Measurements from ENCODE around the gene TUBGCP6.
"Not testable (repeated sequence)": the region's sequence is repeated elsewhere in the genome, so short reads cannot be mapped to it uniquely, and the experiment has no call there.

TUBGCP6 gene

DNA sequence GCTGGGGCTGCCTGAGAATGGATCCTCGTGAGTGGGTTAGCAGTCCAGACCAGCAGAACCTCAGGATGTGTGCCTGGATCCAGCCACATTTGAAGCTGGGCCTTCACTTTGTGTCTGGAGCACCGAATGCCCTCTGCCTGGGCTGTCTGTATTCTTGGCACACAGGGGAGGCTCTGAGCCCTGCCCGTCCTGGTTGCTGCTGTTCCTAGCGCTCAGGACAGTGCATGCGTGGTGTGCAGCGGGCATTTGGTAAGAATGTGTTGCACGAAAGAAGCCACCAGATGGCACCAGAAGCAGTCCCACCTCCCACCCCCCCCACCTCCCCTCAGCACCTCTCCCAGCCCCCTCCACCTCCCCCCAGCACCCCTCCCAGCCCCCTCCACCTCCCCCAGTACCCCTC lies 29.5 kb upstream of the TUBGCP6 start:
- H3K4me3 Mint-ChIP-seq = no peak overlapping the region
- DNase-seq (ENCODE audit: low spot score in 2 of 2) (no peak), ATAC-seq (ENCODE audit: low read depth) (peak; percentile 20)
- H3K27ac Mint-ChIP-seq = no peak overlapping the region
- H3K27me3 Mint-ChIP-seq = peaks cover 2% of the 10 kb centered on the region
- no peaks in the 10 kb centered on the region for H3K9me3 Mint-ChIP-seq
- H3K4me1 Mint-ChIP-seq = peaks cover 12% of the 10 kb centered on the region
- H3K36me3 Mint-ChIP-seq = no peaks in the 10 kb centered on the region

DNA sequence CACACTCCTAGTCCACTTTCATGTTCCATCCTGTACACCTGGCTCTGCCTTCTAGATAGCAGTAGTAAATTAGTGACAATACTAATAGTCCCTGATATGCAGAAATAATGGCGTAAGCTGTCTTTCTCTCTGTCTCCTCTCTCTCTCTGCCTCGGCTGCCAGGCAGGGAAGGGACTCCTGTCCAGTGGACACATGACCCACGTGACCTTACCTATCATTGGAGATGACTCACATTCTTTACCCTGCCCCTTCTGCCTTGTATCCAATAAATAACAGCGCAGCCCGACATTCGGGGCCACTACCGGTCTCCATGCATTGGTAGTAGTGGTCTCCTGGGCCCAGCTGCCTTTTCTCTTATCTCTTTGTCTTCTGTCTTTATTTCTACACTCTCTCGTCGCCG lies 29.0 kb upstream of the TUBGCP6 start:
- not testable (repeated sequence) for DNase-seq (ENCODE audit: low spot score in 2 of 2); H3K9me3 Mint-ChIP-seq; H3K27ac Mint-ChIP-seq; H3K27me3 Mint-ChIP-seq; H3K4me3 Mint-ChIP-seq; ATAC-seq (ENCODE audit: low read depth); H3K36me3 Mint-ChIP-seq
- peaks cover 12% of the 10 kb centered on the region for H3K4me1 Mint-ChIP-seq

DNA sequence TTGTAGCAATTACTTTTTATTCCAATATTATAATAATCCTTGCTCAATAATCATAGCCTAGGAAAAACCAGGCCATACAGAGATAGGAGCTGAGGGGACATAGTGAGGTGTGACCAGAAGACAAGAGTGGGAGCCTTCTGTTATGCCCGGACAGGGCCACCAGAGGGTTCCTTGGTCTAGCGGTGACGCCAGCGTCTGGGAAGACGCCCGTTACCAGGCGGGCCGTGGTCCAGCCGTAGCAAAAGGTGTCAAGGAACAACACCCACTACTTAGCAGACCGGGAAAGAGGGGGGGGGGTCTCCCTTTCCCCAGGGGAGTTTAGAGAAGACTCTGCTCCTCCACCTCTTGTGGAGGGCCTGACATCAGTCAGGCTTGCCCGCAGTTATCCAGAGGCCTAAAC lies 28.5 kb upstream of the TUBGCP6 start:
- H3K4me3 Mint-ChIP-seq; ATAC-seq (ENCODE audit: low read depth); H3K9me3 Mint-ChIP-seq; H3K36me3 Mint-ChIP-seq; H3K27ac Mint-ChIP-seq; DNase-seq (ENCODE audit: low spot score in 2 of 2); H3K27me3 Mint-ChIP-seq: not testable (repeated sequence)
- peaks cover 15% of the 10 kb centered on the region for H3K4me1 Mint-ChIP-seq

DNA sequence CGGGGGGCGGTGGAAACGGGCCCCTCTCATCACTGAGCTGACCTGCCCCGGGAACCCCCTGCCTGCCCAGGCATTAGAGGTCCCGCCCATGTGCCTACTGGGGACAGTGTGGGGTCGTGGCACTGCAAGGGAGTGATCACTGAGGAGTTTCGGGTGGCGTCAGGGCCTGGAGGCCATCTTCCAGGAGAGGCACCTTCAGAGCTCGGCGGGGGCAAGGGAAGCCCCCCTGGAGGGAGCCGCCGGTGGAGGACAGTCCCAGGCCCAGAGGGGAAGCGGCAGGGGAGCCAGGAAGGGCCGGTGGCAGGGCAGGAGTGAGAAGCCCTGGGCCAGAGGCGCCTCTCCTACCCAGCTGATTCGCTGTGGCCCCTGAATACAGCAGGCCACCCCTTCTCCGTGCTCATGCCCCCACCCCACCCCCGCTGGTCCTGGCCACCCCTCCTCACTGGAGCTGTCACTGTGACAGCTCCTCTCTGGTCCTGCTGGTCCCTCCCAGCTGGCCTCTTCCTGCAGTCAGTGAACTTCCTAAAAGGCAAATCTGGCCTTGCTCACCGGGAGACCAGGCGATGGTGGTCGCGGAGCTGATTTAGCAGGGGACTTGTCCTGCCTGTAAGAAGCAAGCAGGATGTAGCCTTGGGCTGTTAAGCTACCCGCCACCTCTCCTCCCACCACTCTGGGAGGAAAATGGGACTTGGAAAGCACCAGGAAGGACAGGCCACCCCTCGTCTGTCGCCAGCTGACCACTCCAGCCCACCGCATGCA lies 27.4 kb upstream of the TUBGCP6 start:
- Mint-ChIP-seq H3K27me3 (peaks cover 2% of the 10 kb centered on the region), H3K36me3 (no peaks in the 10 kb centered on the region), H3K4me1 (peaks cover 15% of the 10 kb centered on the region), H3K4me3 (peak overlapping the region; percentile 21), H3K9me3 (no peaks in the 10 kb centered on the region), H3K27ac (no peak overlapping the region)
- DNase-seq (ENCODE audit: low spot score in 2 of 2) (no peak), ATAC-seq (ENCODE audit: low read depth) (no peak)

DNA sequence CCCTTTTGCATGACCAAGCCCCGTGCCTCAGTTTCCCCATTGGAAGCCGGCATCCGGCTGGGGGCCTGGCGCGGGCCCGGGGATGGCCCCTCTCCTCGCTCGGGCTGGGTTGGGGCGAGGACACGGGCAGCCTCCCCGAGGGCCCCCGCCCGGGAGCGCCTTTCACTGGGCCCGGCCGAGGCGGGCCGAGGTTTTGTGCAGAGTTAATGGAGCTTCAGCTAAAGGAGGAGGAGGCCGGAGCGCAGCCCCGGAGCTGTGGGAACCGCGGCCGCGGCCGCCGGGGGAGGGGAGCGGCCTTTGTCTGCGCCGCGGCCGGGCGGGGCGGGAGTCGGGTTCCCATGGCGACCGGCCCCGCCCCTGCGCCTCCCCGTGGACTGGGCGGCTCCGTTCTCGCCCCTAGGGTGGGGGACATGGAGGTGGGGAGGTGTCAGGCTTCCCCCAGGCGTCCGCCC lies 26.7 kb upstream of the TUBGCP6 start:
- H3K36me3 Mint-ChIP-seq = no peaks in the 10 kb centered on the region
- peak; percentile 55 to 60 for DNase-seq (ENCODE audit: low spot score in 2 of 2)
- no peak overlapping the region for H3K27ac Mint-ChIP-seq
- no peaks in the 10 kb centered on the region for H3K9me3 Mint-ChIP-seq
- ATAC-seq (ENCODE audit: low read depth) = peak; percentile 23
- H3K4me3 Mint-ChIP-seq = peak overlapping the region; percentile 27
- peaks cover 2% of the 10 kb centered on the region for H3K27me3 Mint-ChIP-seq
- H3K4me1 Mint-ChIP-seq = peaks cover 15% of the 10 kb centered on the region

DNA sequence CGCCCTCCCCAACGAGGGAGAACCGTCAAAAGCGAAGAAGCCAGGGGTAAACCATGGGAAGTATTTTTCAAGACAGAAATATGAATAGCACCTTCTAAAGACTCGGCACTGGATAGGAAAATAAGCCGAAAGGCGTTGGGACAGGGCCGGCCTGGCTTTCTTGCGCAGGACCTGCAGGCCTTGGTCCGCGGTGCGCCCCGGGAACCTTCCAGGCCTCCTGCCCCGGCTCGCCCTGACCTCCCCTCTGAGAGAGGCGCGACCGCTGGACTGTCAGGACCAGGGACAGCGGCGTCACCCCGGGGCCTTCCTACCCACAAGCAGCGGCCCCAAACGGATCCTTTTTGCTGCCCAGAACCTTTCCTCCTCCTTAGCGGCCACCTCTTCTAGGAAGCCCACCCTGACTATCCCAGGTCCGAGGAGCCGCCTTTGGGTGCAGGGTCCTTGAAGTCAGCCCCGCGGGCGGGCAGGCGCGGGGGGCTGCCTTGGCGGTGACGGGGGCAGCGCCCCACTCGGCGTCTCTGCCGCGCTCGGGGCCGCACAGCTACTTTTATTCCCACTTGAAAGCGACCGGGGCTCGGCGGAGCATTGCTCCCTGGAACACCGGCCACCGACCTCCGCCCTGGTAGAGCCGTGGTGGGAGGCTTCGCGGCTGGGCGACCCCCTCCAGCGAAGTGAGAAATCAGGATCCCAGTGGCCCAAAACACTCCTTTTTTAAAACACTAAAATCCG lies 26.0 kb upstream of the TUBGCP6 start:
- Mint-ChIP-seq H3K9me3 (no peaks in the 10 kb centered on the region), H3K36me3 (no peaks in the 10 kb centered on the region), H3K27ac (no peak overlapping the region), H3K4me3 (peak overlapping the region; percentile 80), H3K4me1 (peaks cover 13% of the 10 kb centered on the region), H3K27me3 (peaks cover 2% of the 10 kb centered on the region)
- DNase-seq (ENCODE audit: low spot score in 2 of 2) (peak; percentile 51 to 76), ATAC-seq (ENCODE audit: low read depth) (peak; percentile 45)

DNA sequence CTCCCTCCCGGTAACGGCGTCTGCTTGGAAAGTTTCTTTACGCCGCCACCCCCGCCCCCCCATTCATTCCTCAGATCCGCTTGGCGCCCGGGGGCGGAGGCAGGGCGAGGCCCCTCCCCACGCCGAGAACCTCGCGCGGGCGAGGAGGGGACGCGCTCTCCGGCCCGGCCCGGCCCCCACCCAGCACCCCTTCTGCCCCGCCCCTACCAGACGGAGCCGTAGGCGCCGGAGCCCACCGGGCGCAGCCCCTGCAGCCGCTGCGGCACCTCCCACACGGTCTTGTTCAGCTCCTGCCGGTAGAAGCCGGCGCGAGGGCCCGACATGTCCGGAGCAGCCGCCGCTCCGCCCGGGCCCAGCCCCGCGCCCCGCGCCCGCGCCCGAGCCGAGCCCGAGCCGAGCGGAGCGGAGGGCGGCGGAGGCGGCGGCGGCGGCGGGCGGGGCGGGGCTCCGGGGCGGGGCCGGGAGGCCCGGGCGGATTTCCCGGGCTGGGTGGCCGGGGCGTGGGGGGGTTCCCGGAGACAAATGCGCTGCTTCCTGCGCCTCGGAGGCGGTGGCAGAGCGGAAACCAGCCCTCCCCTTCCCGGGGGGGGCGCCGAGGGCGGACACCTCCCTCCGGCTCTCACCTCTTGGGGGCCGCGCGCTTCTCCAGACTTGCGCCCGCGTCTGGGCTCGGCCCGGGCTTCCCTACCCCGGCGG lies 25.3 kb upstream of the TUBGCP6 start, which contains the start of gene MAPK11:
MAPK11 (minus strand) TSS at position 411 of the 696 bp plus-strand sequence; CDS start at position 323, 88 bp downstream.
- H3K27ac Mint-ChIP-seq = no peak within 1 kb of the TSS
- H3K27me3 Mint-ChIP-seq = peaks cover 4% of the 10 kb centered on the region
- H3K4me1 Mint-ChIP-seq = peaks cover 14% of the 10 kb centered on the region

DNA sequence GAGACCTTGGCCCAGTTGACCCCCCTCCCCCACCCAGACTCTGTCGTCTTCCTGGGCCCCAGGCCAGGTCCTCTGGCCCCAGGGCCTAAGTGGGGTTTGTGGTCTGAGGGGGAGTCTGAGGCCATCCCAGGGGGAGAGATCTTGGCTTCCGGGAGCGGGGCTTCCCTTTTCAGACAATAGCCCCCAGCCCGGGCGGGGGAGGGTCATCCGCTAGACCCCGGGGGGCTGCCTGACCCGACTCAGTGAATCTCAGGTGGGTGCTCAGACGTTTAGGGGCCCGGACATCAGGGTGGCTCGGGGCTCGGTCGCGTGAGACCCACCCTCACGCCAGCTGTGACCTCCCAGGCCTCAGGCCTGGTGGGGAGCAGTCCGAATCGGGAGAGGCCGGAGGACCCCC lies 24.7 kb upstream of the TUBGCP6 start:
- Mint-ChIP-seq H3K27ac (no peak overlapping the region), H3K27me3 (peaks cover 5% of the 10 kb centered on the region), H3K36me3 (no peaks in the 10 kb centered on the region), H3K4me1 (peaks cover 15% of the 10 kb centered on the region), H3K9me3 (no peaks in the 10 kb centered on the region), H3K4me3 (peak overlapping the region; percentile 59)
- ATAC-seq (ENCODE audit: low read depth) = no peak
- DNase-seq (ENCODE audit: low spot score in 2 of 2) = no peak

More for the DNA sequence above, 25.3 kb upstream of the TUBGCP6 start, which contains the start of gene MAPK11:
- ATAC-seq (ENCODE audit: low read depth) = peak; percentile 62
- Mint-ChIP-seq H3K36me3 (no peaks in the 10 kb centered on the region), H3K9me3 (no peaks in the 10 kb centered on the region), H3K4me3 (peak within 1 kb of the TSS; percentile 80)
- peak; percentile 54 to 64 for DNase-seq (ENCODE audit: low spot score in 2 of 2)

DNA sequence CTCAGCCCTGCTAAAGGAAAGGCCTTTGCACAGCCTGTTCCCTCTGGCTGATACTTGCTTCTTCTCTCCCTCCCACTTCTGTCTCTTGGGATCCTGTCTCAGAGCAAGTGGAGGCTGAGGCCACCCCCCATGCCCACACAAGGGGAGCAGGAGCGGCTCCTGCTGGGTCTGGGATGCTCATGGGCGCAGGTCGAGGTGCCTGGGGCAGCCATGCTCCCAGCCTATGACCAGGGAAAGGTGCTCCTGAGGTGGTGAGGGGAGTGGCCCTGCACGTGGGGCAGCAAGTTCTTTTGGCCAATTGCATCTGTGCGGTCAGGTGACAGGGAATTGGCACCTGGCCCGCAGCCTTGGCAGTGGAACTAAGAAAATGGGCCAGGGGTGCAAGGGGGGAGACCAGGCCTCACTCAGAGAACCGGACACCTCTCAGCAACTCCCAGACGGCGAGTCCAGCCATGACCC lies 23.9 kb upstream of the TUBGCP6 start:
- Mint-ChIP-seq H3K4me1 (peaks cover 10% of the 10 kb centered on the region), H3K36me3 (no peaks in the 10 kb centered on the region), H3K27ac (no peak overlapping the region), H3K9me3 (no peaks in the 10 kb centered on the region), H3K27me3 (peaks cover 5% of the 10 kb centered on the region), H3K4me3 (peak overlapping the region; percentile 7)
- no peak for ATAC-seq (ENCODE audit: low read depth)
- DNase-seq (ENCODE audit: low spot score in 2 of 2) = no peak

DNA sequence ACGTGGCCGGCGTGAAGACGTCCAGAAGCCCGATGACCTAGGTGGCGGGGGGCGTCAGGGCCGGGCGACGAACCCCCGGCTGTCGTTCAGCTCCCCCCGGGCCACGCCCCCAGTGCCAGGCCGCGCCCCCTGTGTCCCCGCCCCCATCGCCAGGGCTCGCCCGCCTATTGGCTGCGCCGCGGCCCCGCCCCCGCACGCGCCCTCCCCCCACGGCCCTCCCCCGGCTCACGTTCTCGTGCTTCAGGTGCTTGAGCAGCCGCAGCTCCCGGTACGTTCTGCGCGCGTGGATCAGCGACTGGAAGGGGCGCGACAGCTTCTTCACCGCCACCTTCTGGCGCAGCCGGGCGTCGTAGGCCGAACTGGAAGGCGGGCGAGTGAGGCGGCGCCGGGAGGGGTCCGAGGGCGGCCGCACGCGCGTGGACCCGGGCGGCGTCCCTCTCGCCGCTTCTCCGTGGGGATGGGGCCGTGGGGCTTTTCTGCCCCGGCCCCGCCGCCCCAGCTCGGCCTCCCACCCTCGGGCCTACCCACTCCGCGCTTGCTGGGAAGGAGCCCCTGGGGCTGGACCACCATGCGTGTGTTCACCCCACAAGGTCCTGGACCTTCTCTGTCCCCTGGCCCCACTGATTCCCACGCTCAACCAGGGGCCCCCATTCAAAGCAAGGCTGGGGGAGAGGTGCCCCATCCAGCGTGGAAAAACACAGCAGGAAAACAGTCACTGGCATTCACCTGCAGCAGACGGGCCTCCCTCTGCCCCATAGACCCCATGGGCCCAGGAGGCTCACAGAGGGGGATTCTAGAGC lies 23.0 kb upstream of the TUBGCP6 start:
- H3K36me3 Mint-ChIP-seq = no peaks in the 10 kb centered on the region
- no peak overlapping the region for H3K4me3 Mint-ChIP-seq
- peak in 1 of 2 donors; percentile 44 for DNase-seq (ENCODE audit: low spot score in 2 of 2)
- peaks cover 5% of the 10 kb centered on the region for H3K27me3 Mint-ChIP-seq
- peaks cover 9% of the 10 kb centered on the region for H3K4me1 Mint-ChIP-seq
- no peak overlapping the region for H3K27ac Mint-ChIP-seq
- peak; percentile 26 for ATAC-seq (ENCODE audit: low read depth)
- H3K9me3 Mint-ChIP-seq = no peaks in the 10 kb centered on the region

DNA sequence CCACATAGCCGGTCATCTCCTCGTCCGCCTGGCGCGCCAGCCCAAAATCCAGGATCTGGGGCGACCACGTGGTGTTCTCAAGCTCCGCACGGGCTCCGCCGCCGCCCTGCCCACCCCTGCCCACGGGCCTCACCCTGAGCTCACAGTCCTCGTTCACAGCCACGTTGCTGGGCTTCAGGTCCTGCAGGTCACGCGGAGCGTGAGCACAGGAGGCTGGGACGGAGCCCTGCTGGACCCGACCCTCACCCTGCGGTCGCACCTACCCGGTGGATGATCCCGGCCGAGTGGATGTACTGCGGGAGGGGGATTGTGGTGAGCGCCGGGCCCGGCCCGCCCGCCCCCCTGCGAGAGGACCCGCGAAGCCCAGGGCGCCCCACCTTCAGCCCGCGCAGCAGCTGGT lies 22.2 kb upstream of the TUBGCP6 start:
- H3K4me3 Mint-ChIP-seq = no peak overlapping the region

DNA sequence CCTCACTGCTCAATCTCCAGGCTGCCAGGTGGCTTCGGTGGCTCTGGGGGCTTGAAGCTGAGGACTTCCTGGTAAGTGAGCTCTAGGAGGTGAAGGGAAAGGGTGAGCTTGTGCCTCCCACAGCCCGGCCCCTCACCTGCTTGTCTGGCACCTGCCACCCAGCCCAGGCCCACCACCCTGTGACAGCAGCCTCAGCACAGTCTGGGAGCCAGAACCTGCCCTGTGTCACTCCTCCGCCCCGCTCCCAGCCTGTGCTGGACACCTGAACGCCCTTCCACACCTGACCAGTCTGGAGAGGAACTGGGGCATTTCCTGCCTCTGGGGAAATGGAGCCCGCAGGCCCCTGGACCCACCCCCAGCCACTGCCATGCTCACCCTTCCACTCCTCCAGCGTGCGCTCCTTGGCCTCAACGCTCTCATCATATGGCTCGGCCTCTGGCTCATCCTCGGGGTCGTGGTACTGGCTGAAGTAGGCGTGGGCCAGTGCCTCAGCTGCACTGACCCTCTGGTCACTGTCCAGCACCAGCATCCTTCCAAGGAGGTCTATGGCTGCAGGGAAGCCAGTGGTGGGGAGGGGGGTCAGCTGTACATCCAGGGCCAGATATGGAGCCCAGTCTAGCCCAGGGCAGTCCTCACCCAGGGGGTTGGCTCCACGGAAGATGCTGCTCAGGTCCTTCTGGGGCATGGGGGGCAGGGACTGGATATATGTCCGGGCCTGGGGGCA lies 20.3 kb upstream of the TUBGCP6 start:
- peaks cover 9% of the 10 kb centered on the region for H3K27me3 Mint-ChIP-seq
- H3K36me3 Mint-ChIP-seq = no peaks in the 10 kb centered on the region
- no peak overlapping the region for H3K27ac Mint-ChIP-seq
- DNase-seq (ENCODE audit: low spot score in 2 of 2) (no peak), ATAC-seq (ENCODE audit: low read depth) (no peak)
- H3K4me3 Mint-ChIP-seq = no peak overlapping the region
- H3K9me3 Mint-ChIP-seq = no peaks in the 10 kb centered on the region
- H3K4me1 Mint-ChIP-seq = peaks cover 12% of the 10 kb centered on the region

More for the DNA sequence above, 22.2 kb upstream of the TUBGCP6 start:
- DNase-seq (ENCODE audit: low spot score in 2 of 2) (no peak), ATAC-seq (ENCODE audit: low read depth) (no peak)
- H3K4me1 Mint-ChIP-seq = peaks cover 14% of the 10 kb centered on the region
- H3K27me3 Mint-ChIP-seq = peaks cover 8% of the 10 kb centered on the region
- no peaks in the 10 kb centered on the region for H3K9me3 Mint-ChIP-seq
- no peak overlapping the region for H3K27ac Mint-ChIP-seq
- H3K36me3 Mint-ChIP-seq = no peaks in the 10 kb centered on the region
